SW 1271 (cell line): Measurements from ENCODE around the gene PLSCR3.

ENCODE experiments used
- DNase-seq, 2 experiments: peaks; one replicate each; lab custom pipeline; 2025; lab: John Stamatoyannopoulos, UW

The PLSCR3 gene

DNA sequence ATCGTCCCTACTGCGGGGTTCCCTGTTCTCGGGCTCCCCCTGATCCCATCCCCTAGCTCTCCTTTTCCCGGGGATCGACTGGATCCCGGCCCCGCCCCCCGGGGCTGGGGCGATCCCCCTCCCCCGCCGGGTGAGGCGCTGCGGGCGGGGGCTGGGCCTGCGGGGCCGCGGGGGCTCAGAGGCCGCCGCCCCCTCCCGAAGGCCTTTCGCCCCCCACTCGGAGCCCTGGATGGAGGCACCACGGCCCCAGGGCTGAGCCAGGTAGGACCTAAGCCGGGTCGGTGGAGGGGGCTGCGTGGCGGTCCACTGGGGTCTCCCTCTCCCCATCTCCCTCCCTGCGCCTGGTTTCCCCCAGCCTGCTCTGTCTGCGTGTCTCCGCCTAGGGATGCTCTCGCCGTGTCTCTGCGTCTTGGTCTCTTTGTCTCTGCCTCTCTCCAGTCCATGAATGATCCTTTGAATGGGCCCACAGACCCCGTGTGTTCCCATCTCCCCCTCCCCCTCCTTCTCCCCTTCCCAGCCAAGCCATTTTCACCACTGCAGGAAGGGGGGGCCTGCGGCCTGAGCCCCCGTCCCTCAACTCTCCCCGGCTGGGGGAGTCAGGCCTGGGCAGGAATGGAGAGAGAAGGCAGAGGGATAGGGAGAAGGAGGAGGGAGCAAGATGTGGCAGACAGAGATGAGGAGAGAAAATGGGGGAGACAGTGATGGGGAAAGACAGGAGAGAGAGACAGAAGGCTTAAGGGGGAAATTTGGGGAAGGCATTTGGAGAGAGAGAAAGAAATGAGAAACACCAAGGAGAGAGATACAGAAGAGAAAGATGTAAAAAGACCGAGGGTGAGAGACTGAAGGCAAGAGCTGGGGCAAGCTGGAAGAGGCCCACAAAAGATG is 11.3 kb upstream of the PLSCR3 start:
- no peak for DNase-seq

DNA sequence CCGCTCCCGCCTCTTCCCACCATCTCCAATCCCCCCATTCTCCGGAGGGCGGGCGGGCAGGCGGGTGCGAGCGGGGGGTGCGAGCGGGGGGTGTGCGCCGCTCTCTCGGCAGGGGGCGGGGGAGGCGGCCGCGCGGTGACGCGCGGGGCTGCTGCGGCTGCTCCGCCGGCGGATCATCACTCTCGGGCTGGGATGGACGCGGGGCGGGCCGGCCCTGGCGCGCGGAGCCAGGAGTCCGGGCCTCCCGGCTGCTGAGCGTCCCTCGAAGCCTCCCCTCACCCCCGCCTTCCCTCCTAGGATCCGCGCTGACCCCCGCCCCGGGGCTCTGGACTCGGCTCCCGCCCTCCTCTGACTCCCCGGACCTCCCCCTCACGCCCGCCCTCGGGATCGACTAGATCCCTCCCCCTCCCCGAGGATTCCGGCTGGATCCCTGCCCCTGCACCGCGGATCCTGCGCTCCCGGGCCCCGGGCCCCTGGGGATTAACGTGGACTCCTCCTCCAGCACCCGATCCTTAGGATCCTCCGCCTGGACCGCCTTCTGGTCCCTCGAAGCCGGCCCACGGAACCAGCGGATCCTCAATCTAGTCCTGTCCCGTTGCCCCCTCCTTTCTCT is 10.5 kb upstream of the PLSCR3 start:
- DNase-seq = no peak

DNA sequence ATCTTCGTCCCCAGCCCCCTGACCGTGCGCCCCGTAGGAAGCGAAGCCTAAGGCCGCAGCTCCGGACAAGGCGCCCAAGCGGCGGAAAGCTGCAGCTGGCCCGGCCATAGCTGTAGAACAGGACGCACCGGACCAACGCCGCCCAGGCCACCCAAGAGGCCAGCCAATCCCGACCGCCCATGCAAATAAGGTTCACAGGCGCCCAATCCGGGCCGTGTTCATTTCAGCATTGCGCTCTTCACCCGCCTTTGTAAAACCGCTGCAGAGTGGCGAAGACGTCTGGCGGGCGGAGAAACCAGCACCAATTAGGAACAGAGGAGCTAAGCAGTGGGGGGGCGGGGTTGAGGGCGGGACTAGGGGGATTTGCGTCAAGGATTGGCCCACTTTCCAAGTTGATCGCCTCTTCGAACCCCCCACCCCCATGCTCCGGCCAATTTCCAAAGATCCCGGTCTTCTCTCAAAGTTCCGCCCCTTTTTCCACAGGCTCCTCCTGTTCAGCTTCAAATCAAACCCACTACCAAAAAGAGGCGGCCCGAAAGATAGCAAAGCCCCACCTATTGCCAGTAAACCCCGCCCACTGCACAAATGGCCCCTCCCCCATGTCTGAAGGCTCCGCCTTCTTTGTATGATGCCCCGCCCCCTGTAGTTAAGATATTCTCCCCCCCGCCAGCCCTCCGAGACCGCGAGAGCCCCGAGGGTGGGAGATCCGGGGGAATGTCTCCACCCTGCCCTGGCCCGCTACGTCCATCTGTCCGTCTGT is 9.8 kb upstream of the PLSCR3 start, which contains the start of gene TMEM256:
Gene TMEM256, minus strand, starts transcription at position 121 of the 760 bp plus-strand sequence. Its CDS starts 13 bp downstream, at position 108.
- peak; percentile 98 for DNase-seq

DNA sequence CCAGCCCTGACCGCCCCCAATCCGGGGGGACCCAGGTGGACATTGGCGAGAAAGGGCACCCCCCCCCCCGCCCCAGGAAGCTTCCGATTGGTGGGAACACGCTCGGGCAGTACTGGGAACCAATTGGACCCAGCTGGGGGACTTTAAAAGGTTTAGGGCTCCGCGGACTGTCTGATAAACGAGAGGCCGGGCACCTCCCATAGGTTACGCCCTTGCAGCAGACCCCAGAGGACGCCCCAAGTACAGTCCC is 9.3 kb upstream of the PLSCR3 start:
- DNase-seq = peak; percentile 84 to 87

DNA sequence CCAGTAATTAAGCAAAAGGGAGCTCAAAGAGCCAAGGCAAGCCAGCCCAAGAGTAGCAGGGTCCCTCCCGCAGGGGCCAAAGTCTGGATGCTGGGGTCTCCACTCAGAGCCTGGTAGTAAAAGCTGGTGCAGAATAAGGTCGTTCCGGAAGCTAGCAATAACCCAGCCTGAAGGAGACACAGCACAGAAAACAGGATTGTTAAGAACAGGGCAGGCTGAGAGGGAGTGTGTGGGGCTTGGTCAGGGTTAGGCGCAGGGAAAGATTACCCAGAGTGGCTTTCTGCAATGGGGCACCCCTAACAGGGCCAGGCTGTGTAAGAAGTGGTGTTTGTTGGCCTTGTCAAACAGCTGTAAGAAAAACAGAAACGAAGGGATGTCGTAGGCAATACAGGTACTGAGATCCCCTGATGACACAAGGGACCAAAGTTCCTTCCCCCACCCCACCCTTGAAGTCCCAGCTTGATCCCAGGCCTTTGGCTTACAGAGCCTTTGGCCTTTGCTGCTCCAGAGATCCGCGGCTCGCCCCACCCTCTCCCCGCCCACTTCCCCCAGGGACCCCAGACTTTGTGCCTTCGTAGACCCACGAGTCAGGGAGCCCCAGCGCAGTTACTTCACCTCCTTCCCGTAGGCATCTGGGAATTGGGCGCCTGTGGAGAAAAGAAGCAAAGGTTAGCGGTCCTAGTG is 8.9 kb upstream of the PLSCR3 start:
- no peak for DNase-seq

DNA sequence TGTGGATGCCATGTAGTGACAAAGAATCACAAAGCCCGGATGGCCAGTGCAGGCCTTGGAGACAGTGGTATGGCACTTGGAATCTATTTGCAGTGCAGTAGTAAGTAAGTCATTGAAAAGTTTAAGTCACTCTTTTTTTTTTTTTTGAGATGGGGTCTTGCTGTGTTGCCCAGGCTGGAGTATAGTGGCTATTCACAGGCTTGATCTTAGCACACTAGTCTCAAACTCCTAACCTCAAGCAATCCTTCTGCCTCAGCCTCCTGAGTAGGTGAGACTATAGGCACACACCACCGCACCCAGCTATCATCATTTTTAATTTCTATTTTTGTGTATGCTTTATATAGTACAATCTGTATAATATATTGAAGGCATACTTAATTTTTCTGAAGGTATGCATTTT is 4.3 kb upstream of the PLSCR3 start:
- no peak for DNase-seq

DNA sequence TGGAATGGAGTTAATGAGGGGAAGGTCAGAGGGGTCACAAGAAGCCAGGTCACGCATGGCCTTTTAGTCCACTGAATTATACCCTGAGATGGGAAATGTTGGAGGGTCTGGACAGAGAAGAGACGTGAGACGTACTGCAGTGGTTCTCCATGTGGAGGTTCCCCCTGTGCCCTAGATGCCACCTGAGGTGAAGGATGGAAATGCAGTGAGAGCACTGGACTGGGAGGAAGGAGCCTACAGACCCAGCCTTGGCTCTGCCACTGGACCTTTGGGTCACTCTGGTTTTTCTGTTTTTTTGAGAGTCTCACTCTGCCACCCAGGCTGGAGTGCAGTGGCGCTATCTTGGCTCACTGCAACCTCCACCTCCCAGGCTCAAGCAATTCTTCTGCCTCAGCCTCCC is 1.8 kb upstream of the PLSCR3 start:
- no peak for DNase-seq

DNA sequence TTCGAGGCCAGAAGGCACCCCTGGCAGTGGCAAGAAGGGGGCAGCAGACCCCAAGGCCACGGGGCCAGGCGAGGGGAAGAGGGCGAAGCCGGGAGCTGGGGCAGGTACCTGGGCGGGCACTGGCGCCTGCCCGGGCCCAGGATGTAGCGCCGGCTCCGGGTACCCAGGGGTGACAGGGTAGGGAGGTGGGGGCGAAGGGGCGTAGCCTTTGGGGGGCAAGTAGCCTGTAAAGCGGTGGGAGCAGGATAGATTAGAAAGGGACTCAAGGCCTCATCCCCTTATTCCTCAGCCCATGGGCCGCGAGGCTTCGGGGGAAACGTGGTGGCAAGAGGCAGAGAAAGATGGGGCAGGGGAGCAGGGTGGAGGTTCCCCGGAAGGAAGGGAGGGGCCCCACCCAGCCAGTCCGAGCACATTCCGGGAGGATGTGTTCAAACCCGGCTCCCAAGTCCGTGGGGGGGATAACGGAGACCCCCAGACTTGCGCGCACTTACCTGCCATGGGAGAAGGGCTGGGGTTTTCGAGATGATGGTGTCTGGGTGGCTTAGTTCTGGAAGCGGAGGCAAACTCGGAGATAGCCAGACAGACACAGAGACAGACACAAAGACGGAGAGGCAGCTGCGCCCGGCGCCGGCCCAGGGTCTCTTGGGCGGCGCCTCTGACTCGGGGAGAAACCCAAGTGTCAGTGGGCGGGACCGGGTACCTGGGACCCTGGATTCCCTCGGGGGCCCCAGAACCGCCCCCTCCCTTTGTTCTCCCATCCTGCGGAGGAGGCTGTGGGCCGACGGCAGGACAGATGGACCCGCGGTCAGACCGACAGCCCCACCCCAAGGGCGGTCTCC is 493 bp downstream of the PLSCR3 start:
- no peak for DNase-seq

DNA sequence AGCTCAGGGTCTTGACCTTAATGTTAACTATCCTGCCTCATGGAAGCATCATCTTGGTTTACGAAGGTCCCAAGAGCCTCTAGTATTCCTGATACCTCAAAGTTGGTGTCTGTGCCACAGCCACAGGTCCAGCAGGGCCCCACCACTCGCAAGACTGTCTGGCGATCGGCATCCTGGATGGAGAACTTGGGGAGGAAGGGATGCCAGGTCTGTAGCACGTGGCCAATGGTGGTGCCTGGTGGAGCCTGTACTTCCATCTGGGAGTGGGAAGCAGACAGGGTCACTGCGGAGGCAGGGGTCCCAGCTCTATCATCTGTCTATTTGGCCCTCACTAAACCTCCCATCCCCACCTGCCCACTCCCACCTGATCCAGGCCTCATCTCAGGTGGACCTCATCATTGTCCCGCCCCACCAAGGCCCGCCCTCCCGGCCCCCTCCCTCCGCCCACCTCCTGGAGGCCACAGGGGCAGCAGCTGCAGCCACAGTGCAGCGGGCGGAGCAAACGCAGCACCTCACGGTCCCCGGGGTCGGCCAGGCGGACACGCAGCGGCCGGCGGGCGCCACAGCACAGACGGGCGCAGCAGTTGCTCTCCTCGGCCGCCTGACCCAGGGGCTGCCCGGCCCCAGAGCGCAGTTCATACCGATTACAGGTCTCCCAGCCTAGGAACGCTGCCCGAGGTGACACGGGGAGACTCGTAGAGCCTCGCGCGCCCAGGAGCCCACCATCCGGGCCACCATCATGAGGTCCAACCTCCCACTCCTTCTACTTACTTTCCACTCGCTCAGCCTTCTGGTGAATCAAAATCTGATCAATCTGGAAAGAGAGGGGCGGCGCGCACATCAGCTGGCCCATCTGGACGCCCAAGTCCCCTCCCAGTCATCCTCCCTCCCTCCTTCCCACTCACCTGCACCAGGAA is 1.4 kb downstream of the PLSCR3 start:
- no peak for DNase-seq

DNA sequence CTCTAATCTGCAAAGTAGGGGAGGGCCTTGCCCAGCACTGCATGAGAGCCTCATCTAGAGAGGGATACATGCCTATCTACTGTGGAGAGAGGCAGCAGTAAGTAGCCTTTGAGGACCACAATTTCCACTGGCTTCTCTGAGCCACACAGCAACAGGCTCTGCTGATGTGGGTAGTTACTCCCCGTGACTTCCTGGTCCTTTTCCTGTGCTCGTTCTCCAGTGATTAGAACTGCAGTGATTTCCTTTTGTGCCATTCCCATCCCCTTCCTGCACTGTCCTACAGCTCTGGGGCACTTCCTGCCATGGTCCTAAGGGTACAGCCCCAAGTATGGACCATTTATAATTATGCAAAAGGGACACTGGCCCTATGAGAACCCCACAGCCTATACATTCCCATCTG is 3.0 kb downstream of the PLSCR3 start:
- no peak for DNase-seq

DNA sequence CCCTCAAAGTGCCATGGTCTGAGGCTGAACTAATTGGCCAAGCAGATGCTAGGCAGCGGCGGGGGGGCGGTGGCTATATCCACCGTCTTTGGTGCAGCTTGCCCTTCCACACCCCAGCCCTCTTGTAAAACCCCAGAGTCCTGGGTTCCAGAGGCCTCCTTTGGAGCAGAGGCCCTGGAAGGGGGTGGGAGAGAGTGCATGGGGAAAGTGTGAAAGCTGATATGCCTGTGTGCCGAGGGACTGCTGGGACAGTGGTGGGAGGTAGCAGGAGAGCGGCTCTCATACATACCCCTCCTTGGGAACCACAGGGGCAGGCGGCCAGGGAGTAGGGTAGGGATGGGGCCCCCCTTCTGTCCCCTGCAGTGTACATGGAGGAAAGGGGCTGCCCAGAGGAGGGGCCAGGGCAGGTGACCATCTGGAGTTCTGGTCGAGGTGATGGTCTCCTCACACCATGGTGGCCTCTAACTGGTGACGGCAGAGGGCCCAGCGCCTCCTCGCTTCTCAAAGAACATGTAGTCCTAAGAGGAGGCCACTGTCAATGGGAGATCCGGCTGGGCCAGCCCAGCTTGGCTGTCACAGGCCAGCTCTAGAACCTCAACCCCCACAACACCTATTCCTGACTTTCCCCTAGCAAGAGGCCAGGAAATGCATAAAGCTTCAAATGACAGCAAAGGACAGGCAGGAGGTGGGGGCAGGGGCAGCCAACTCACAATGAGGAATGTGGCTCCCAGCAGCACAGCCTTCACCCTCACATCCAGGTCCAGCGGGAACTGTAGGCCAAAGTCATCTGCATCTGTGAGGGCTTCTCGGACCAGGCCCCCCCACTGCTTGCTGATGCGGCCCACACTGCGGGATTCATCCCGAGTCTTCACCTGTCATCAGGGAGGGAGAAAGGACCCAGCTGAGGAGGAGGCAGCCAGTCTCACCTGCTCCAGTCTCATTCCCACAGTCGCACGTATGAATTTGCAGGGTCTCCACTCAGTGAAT is 4.1 kb downstream of the PLSCR3 start:
- DNase-seq = no peak

DNA sequence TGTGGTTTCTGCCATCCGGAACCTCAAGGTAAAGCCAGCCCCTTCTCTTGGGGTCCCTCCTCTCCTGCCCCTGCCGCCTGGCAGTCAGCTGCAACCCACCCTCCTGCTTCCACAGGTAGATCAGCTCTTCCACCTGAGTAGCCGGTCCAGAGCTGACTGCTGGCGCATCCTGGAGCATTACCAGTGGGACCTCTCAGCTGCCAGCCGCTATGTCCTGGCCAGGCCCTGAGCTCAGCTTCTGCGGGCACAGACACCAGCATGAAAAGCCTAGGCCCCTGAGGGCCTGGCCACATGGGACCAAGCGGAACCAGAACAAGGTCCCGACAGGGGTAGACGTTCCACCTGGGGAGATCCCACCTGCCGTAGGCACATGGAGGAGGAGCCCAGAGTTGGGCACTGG is 5.5 kb downstream of the PLSCR3 start:
- DNase-seq = no peak

DNA sequence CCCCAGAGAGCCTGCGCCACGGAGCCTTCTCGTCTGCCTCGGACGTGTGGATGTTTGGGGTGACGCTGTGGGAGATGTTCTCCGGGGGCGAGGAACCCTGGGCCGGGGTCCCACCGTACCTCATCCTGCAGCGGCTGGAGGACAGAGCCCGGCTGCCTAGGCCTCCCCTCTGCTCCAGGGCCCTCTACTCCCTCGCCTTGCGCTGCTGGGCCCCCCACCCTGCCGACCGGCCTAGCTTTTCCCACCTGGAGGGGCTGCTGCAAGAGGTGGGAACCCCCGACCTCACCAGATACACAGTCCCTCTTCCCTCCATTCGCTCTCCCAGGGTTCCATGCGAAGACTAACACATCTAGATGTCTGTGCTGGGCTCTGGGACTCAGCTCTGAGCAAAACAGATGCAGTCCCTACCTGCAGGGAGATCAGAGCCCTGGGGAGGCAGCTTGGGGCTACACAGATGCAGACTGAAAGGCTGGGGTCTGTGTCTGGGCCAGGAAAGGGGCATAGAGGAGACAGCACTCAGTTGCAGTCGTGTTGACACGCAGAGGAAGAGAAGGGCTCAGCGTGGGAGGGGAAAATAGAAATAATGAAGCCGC is 9.7 kb downstream of the PLSCR3 start:
- no peak for DNase-seq

DNA sequence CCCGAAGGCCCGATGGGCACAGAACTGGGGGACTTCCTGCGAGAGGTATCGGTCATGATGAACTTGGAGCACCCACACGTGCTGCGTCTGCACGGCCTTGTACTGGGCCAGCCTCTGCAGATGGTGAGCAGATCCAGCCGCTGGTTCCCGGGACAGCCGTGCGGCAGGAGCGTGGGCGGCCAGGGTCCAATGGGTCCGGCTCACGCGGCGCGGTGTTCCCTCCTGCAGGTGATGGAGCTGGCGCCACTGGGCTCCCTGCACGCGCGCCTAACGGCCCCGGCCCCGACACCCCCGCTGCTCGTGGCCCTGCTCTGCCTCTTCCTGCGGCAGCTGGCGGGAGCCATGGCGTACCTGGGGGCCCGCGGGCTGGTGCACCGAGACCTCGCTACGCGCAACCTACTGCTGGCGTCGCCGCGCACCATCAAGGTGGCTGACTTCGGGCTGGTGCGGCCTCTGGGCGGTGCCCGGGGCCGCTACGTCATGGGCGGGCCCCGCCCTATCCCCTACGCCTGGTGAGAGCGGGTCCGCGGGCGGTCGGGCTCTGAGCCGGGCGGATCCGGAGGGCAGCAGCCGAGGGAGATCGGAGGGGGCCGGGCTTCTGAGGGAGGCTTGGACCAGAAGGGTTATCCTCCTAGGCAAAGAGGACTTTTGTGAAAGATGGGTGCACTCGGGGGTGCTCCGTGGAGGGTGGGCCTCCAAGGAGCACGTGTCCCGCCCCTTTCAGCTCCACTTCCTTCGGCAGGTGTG is 10.4 kb downstream of the PLSCR3 start:
- DNase-seq = no peak

DNA sequence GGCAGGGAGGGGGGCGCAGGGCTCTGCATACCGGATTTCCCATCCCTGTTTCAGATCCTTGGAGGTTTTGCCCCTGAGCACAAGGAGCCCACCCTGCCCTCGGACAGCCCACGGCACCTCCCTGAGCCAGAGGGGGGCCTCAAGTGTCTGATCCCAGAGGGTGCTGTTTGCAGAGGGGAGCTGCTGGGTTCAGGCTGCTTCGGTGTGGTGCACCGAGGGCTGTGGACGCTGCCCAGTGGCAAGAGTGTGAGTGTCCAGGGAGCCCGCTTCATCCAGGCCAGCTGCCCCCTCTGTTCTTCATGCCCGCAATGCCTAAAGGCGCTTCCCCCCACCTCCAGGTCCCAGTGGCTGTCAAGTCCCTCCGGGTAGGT is 11.0 kb downstream of the PLSCR3 start:
- DNase-seq = no peak

DNA sequence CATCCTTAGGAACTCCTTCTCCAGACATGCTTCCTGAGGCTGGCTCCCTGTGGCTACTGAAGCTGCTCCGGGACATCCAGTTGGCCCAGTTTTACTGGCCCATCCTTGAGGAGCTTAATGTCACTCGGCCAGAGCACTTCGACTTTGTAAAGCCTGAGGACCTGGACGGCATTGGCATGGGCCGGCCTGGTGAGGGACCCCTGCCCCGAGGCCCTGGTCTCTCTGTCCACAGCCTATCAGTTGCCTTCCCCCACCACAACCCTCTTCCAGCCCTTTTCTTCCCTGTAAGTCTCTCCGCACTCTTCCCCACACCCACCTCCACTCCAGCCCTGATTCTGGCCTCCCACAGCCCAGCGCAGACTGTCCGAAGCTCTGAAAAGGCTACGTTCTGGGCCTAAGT is 11.4 kb downstream of the PLSCR3 start:
- no peak for DNase-seq

DNA sequence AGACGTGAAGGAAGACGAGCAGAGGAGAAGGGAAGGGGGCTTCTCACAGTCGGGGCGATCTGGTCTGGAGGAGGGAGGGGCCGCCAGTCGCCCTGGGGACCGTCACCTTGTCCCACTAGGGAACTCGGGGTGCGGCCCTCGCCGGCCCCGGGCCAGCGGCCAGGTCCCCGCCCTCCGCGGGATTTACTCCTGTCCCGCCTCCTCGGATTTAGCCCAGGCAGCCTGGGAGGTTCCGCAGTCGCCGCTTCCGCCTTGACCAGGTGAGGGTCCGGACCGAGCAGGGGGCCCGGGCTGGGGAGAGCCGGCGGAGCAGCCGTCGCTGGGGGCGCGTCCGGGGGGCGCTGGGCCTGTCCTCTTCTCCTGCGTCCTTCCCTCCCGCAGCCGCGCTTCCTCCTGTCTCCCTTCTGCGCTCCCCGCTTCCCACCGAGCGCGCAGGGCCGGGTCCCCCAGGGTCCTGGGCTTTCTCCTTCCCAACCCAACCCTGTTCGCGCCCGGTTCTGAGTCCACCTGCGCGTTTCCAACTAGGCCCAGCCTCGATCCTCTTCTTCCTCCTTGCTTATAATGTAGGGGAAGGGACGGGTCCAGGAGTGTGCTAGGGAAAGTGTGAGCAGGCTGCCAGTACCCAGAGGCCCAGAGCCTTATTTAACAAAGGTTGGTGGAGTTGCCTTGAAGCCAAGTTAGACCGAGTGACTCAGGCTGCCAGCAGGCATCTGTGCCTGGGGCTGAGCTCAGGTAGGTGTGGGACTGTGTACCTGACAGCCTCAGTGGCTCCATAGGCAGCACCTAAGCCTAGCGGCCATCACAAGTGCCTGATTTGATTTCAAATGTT is 13.3 kb downstream of the PLSCR3 start, which contains the start of gene TNK1:
Gene TNK1, plus strand, starts transcription at position 235 of the 829 bp plus-strand sequence. CDS start 1,838 bp downstream, outside the sequence.
- DNase-seq = no peak
